ENCODE data around the gene JAZF1.
A peak's percentile ranks its signal among the peaks of the same experiment; 100 is the strongest.

Gene JAZF1

GRCh38 chr7:28132959-28133870 is 47.4 kb downstream of the JAZF1 start:
- Histone ChIP-seq H2AFZ (ENCODE audit: low read depth, low read length) (no peak overlapping the region), H3K4me3 (ENCODE audit: insufficient read depth in 1 of 2, low read depth in 1 of 2, low read length in 2 of 2) (no peak overlapping the region), H4K8ac (ENCODE audit: low read length) (no peak overlapping the region), H2BK5ac (ENCODE audit: low read depth, low read length, poor library complexity, severe bottlenecking) (no peak overlapping the region), H3K9ac (ENCODE audit: low read length) (peak overlapping the region; percentile 39), H3K79me1 (replicated peaks; ENCODE audit: low read length, poor library complexity, severe bottlenecking) (peaks cover 31% of the 10 kb centered on the region), H3K27ac (ENCODE audit: low read length, poor library complexity, severe bottlenecking) (no peak overlapping the region), H3K9me3 (ENCODE audit: control insufficient read depth, low read length) (no peaks in the 10 kb centered on the region), H2BK15ac (ENCODE audit: low read depth, poor library complexity, severe bottlenecking) (no peak overlapping the region), H2AK5ac (ENCODE audit: low read length, severe bottlenecking) (no peak overlapping the region), H3K18ac (ENCODE audit: low read depth in 1 of 2, low read length in 2 of 2) (no peak overlapping the region), H3K23ac (ENCODE audit: low read length in 2 of 2) (no peak overlapping the region), H3K4me1 (ENCODE audit: control insufficient read depth, insufficient read depth, low read depth, low read length) (peaks cover 9% of the 10 kb centered on the region), H3K4ac (ENCODE audit: low read depth in 1 of 2, low read length in 2 of 2) (no peak overlapping the region), H4K91ac (ENCODE audit: low read length) (no peak overlapping the region), H3K4me2 (ENCODE audit: low read length, poor library complexity, severe bottlenecking) (no peak overlapping the region), H3K27me3 (ENCODE audit: control insufficient read depth in 1 of 2, insufficient read depth in 1 of 2, low read length in 2 of 2) (no peaks in the 10 kb centered on the region), H2BK120ac (ENCODE audit: low read depth, low read length) (no peak overlapping the region), H3K36me3 (ENCODE audit: control insufficient read depth in 1 of 2, insufficient read depth in 2 of 2, low read depth in 1 of 2, low read length in 2 of 2) (peaks cover 2 to 5% of the 10 kb centered on the region in 2 experiments), H3K14ac (ENCODE audit: low read length in 2 of 2) (no peak overlapping the region), H2BK12ac (ENCODE audit: low read length in 2 of 2) (no peak overlapping the region)
- DNase-seq = no peak
- 100% methylated on average over 1 of the region's 1 CpG for WGBS

GRCh38 chr7:28130277-28130676 is 50.3 kb downstream of the JAZF1 start:
- H3K79me1 ChIP-seq (replicated peaks; ENCODE audit: low read length, poor library complexity, severe bottlenecking) = peaks cover 38% of the 10 kb centered on the region
- H3K4me3 ChIP-seq (ENCODE audit: insufficient read depth in 1 of 2, low read depth in 1 of 2, low read length in 2 of 2) = no peak overlapping the region

GRCh38 chr7:28128608-28129007 is 52.0 kb downstream of the JAZF1 start:
- H3K9me3 ChIP-seq (ENCODE audit: control insufficient read depth, low read length) = no peaks in the 10 kb centered on the region
- H3K4ac ChIP-seq (ENCODE audit: low read depth in 1 of 2, low read length in 2 of 2) = no peak overlapping the region
- H2BK12ac ChIP-seq (ENCODE audit: low read length in 2 of 2) = no peak overlapping the region
- H3K14ac ChIP-seq (ENCODE audit: low read length in 2 of 2) = no peak overlapping the region
- no peak overlapping the region for H2BK120ac ChIP-seq (ENCODE audit: low read depth, low read length)
- peaks cover 5% of the 10 kb centered on the region for H3K4me1 ChIP-seq (ENCODE audit: control insufficient read depth, insufficient read depth, low read depth, low read length)
- no peaks in the 10 kb centered on the region for H3K36me3 ChIP-seq (ENCODE audit: control insufficient read depth in 1 of 2, insufficient read depth in 2 of 2, low read depth in 1 of 2, low read length in 2 of 2)
- no peak overlapping the region for H2BK15ac ChIP-seq (ENCODE audit: low read depth, poor library complexity, severe bottlenecking)
- H3K79me1 ChIP-seq (replicated peaks; ENCODE audit: low read length, poor library complexity, severe bottlenecking) = peaks cover 41% of the 10 kb centered on the region
- no peaks in the 10 kb centered on the region for H3K27me3 ChIP-seq (ENCODE audit: control insufficient read depth in 1 of 2, insufficient read depth in 1 of 2, low read length in 2 of 2)
- H2AK5ac ChIP-seq (ENCODE audit: low read length, severe bottlenecking) = peak overlapping the region; percentile 63
- H3K4me3 ChIP-seq (ENCODE audit: insufficient read depth in 1 of 2, low read depth in 1 of 2, low read length in 2 of 2) = no peak overlapping the region
- H3K23ac ChIP-seq (ENCODE audit: low read length in 2 of 2) = no peak overlapping the region
- H4K8ac ChIP-seq (ENCODE audit: low read length) = no peak overlapping the region
- no peak overlapping the region for H3K4me2 ChIP-seq (ENCODE audit: low read length, poor library complexity, severe bottlenecking)
- no peak overlapping the region for H4K91ac ChIP-seq (ENCODE audit: low read length)
- H3K18ac ChIP-seq (ENCODE audit: low read depth in 1 of 2, low read length in 2 of 2) = no peak overlapping the region
- H3K9ac ChIP-seq (ENCODE audit: low read length) = no peak overlapping the region
- DNase-seq = no peak
- H3K27ac ChIP-seq (ENCODE audit: low read length, poor library complexity, severe bottlenecking) = peak overlapping the region; percentile 79
- H2AFZ ChIP-seq (ENCODE audit: low read depth, low read length) = no peak overlapping the region
- H2BK5ac ChIP-seq (ENCODE audit: low read depth, low read length, poor library complexity, severe bottlenecking) = no peak overlapping the region

More at GRCh38 chr7:28130277-28130676, 50.3 kb downstream of the JAZF1 start:
- Histone ChIP-seq H3K18ac (ENCODE audit: low read depth in 1 of 2, low read length in 2 of 2) (no peak overlapping the region), H2AK5ac (ENCODE audit: low read length, severe bottlenecking) (peak overlapping the region; percentile 31), H2BK5ac (ENCODE audit: low read depth, low read length, poor library complexity, severe bottlenecking) (no peak overlapping the region), H3K4me2 (ENCODE audit: low read length, poor library complexity, severe bottlenecking) (no peak overlapping the region), H3K27me3 (ENCODE audit: control insufficient read depth in 1 of 2, insufficient read depth in 1 of 2, low read length in 2 of 2) (no peaks in the 10 kb centered on the region), H3K9me3 (ENCODE audit: control insufficient read depth, low read length) (no peaks in the 10 kb centered on the region), H4K8ac (ENCODE audit: low read length) (no peak overlapping the region), H2BK12ac (ENCODE audit: low read length in 2 of 2) (no peak overlapping the region), H3K36me3 (ENCODE audit: control insufficient read depth in 1 of 2, insufficient read depth in 2 of 2, low read depth in 1 of 2, low read length in 2 of 2) (no peaks in the 10 kb centered on the region), H4K91ac (ENCODE audit: low read length) (no peak overlapping the region), H2AFZ (ENCODE audit: low read depth, low read length) (no peak overlapping the region), H3K14ac (ENCODE audit: low read length in 2 of 2) (no peak overlapping the region), H3K23ac (ENCODE audit: low read length in 2 of 2) (no peak overlapping the region), H3K27ac (ENCODE audit: low read length, poor library complexity, severe bottlenecking) (no peak overlapping the region), H3K4ac (ENCODE audit: low read depth in 1 of 2, low read length in 2 of 2) (peak overlapping the region in 1 of 2 experiments; percentile 56), H2BK120ac (ENCODE audit: low read depth, low read length) (no peak overlapping the region), H2BK15ac (ENCODE audit: low read depth, poor library complexity, severe bottlenecking) (no peak overlapping the region), H3K9ac (ENCODE audit: low read length) (no peak overlapping the region), H3K4me1 (ENCODE audit: control insufficient read depth, insufficient read depth, low read depth, low read length) (peaks cover 5% of the 10 kb centered on the region)
- peak; percentile 89 for DNase-seq
- WGBS = 23% methylated on average over 3 of the region's 3 CpGs

- no peaks in the 10 kb centered on the region for H3K9me3 ChIP-seq (ENCODE audit: control insufficient read depth, low read length)
- WGBS = 90% methylated on average over 2 of the region's 5 CpGs
- H4K8ac ChIP-seq (ENCODE audit: low read length) = no peak overlapping the region
- H3K27ac ChIP-seq (ENCODE audit: low read length, poor library complexity, severe bottlenecking) = no peak overlapping the region
- no peaks in the 10 kb centered on the region for H3K36me3 ChIP-seq (ENCODE audit: control insufficient read depth in 1 of 2, insufficient read depth in 2 of 2, low read depth in 1 of 2, low read length in 2 of 2)
- H2AK5ac ChIP-seq (ENCODE audit: low read length, severe bottlenecking) = no peak overlapping the region
- H2BK12ac ChIP-seq (ENCODE audit: low read length in 2 of 2) = peak overlapping the region in 1 of 2 experiments; percentile 29
- no peak overlapping the region for H3K23ac ChIP-seq (ENCODE audit: low read length in 2 of 2)
- H3K14ac ChIP-seq (ENCODE audit: low read length in 2 of 2) = no peak overlapping the region
- H3K27me3 ChIP-seq (ENCODE audit: control insufficient read depth in 1 of 2, insufficient read depth in 1 of 2, low read length in 2 of 2) = no peaks in the 10 kb centered on the region
- no peak overlapping the region for H3K18ac ChIP-seq (ENCODE audit: low read depth in 1 of 2, low read length in 2 of 2)
- H2BK120ac ChIP-seq (ENCODE audit: low read depth, low read length) = no peak overlapping the region
- H3K4me1 ChIP-seq (ENCODE audit: control insufficient read depth, insufficient read depth, low read depth, low read length) = peaks cover 8% of the 10 kb centered on the region
- H3K4me2 ChIP-seq (ENCODE audit: low read length, poor library complexity, severe bottlenecking) = no peak overlapping the region
- H3K4me3 ChIP-seq (ENCODE audit: insufficient read depth in 1 of 2, low read depth in 1 of 2, low read length in 2 of 2) = no peak overlapping the region
- H2AFZ ChIP-seq (ENCODE audit: low read depth, low read length) = no peak overlapping the region
- peaks cover 48% of the 10 kb centered on the region for H3K79me1 ChIP-seq (replicated peaks; ENCODE audit: low read length, poor library complexity, severe bottlenecking)
- H2BK15ac ChIP-seq (ENCODE audit: low read depth, poor library complexity, severe bottlenecking) = no peak overlapping the region
- no peak overlapping the region for H2BK5ac ChIP-seq (ENCODE audit: low read depth, low read length, poor library complexity, severe bottlenecking)
- no peak overlapping the region for H3K4ac ChIP-seq (ENCODE audit: low read depth in 1 of 2, low read length in 2 of 2)
- H4K91ac ChIP-seq (ENCODE audit: low read length) = no peak overlapping the region
- peak overlapping the region; percentile 28 for H3K9ac ChIP-seq (ENCODE audit: low read length)
- DNase-seq = no peak
These were observed 54.1 kb downstream of the JAZF1 start for GRCh38 chr7:28126410-28127041.
